Kidney epithelial cell (primary cell): ENCODE measurements around the gene CDH26. TPM values are rescaled to one million over a fixed set of nuclear protein-coding genes. Genes with fewer than 3 reads are reported as not detected.

Source experiments
- DNase-seq: peaks from one replicate; pipeline ENCODE4 v3.0.0-alpha.2; 2010; ENCODE audit warnings: low read depth
- H3K27me3 ChIP-seq: 2 replicates; pipeline ENCODE4 v1.6.0; 2011; ENCODE audit warnings: low read length; ENCODE audit not compliant: control insufficient read depth, insufficient read depth
- H3K36me3 ChIP-seq: 2 replicates; pipeline ENCODE4 v1.5.1; 2011; ENCODE audit warnings: low read length; ENCODE audit not compliant: control insufficient read depth, insufficient read depth
- H3K4me3 ChIP-seq: 2 replicates; pipeline ENCODE4 v1.5.1; 2011; ENCODE audit warnings: low read depth, mild to moderate bottlenecking, control low read depth, low read length
- CTCF ChIP-seq: IDR thresholded peaks from 2 replicates; pipeline ENCODE4 v1.5.1; 2011; ENCODE audit warnings: mild to moderate bottlenecking, moderate library complexity, low read length, control low read depth, inconsistent platforms; ENCODE audit not compliant: insufficient read depth, poor library complexity, severe bottlenecking
- total RNA-seq: library from RNA; depleted of rRNA; stranded (reverse); fragments of >200 nt; gene quantifications from 2 replicates; pipeline ENCODE4 v1.2.3, GENCODE V29; 2015

Gene CDH26
- total RNA-seq, 1 donor from 2014 or later, result 0.29 TPM

- H3K36me3 ChIP-seq, result no peaks in the 10 kb centered on the region
Observed at GRCh38 chr20:59925359-59925758, 32.9 kb upstream of the CDH26 start.

GRCh38 chr20:59925899-59926298 lies 32.3 kb upstream of the CDH26 start:
- Histone ChIP-seq H3K4me3 (no peak overlapping the region), H3K27me3 (no peaks in the 10 kb centered on the region), H3K36me3 (no peaks in the 10 kb centered on the region)
- no peak for DNase-seq
- TF ChIP-seq CTCF, result no peak

More at GRCh38 chr20:59925359-59925758, 32.9 kb upstream of the CDH26 start:
- no peaks in the 10 kb centered on the region for H3K27me3 ChIP-seq
- no peak for DNase-seq
- no peak for TF ChIP-seq CTCF
- no peak overlapping the region for H3K4me3 ChIP-seq

GRCh38 chr20:59931511-59932312 lies 26.5 kb upstream of the CDH26 start:
- no peak overlapping the region for H3K4me3 ChIP-seq
- no peak for TF ChIP-seq CTCF
- no peak for DNase-seq
- H3K27me3 ChIP-seq, result no peaks in the 10 kb centered on the region
- no peaks in the 10 kb centered on the region for H3K36me3 ChIP-seq

- H3K36me3 ChIP-seq, result no peaks in the 10 kb centered on the region
- DNase-seq, result no peak
- H3K4me3 ChIP-seq, result no peak overlapping the region
- TF ChIP-seq CTCF, result no peak
- H3K27me3 ChIP-seq, result no peaks in the 10 kb centered on the region
Observed at GRCh38 chr20:59932616-59933295, 25.5 kb upstream of the CDH26 start.

GRCh38 chr20:59933296-59933848 lies 24.9 kb upstream of the CDH26 start, which contains the start of gene SYCP2:
SYCP2 (minus strand) TSS chr20:59933637; CDS start chr20:59922413, 11,224 bp downstream.
- DNase-seq, result no peak
- no peaks in the 10 kb centered on the region for H3K27me3 ChIP-seq
- TF ChIP-seq CTCF, result no peak
- no peaks in the 10 kb centered on the region for H3K36me3 ChIP-seq
- peak within 1 kb of the TSS; percentile 51 for H3K4me3 ChIP-seq
